Liver (tissue), 9 donors: ENCODE results near the gene DICER1. TPM values are rescaled to one million over a fixed set of nuclear protein-coding genes. Genes with fewer than 3 reads are reported as not detected.

Experiments
- DNase-seq: peaks from one replicate; pipeline ENCODE4 v3.0.0-alpha.2; 2017; ENCODE audit warnings: low spot score
- H3K27ac ChIP-seq, 2 donors: one replicate each; pipeline ENCODE4 v1.7.0; 2013; ENCODE audit warnings: inconsistent platforms in 2 of 2, low read length in 2 of 2, control low read depth in 1 of 2, low read depth in 1 of 2, mild to moderate bottlenecking in 1 of 2
- H3K27me3 ChIP-seq, 4 donors: one replicate each; pipeline versions ENCODE4 v1.6.1 to v1.7.0; 2013; ENCODE audit warnings: low read length in 3 of 4, inconsistent platforms in 1 of 4, mild to moderate bottlenecking in 1 of 4, moderate library complexity in 1 of 4; ENCODE audit not compliant: control insufficient read depth in 4 of 4, insufficient read depth in 4 of 4
- H3K36me3 ChIP-seq, 4 donors: one replicate each; pipeline versions ENCODE4 v1.6.1 to v1.7.0; 2013; ENCODE audit warnings: low read length in 3 of 4, mild to moderate bottlenecking in 3 of 4, low read depth in 1 of 4, moderate library complexity in 1 of 4; ENCODE audit not compliant: control insufficient read depth in 4 of 4, insufficient read depth in 3 of 4
- H3K4me1 ChIP-seq, 4 donors: one replicate each; pipeline versions ENCODE4 v1.6.1 to v1.7.0; 2013; ENCODE audit warnings: low read length in 3 of 4, mild to moderate bottlenecking in 3 of 4, moderate library complexity in 1 of 4; ENCODE audit not compliant: control insufficient read depth in 4 of 4, insufficient read depth in 4 of 4
- H3K4me3 ChIP-seq, 3 donors: one replicate each; pipeline versions ENCODE4 v1.6.1 to v1.7.0; 2013; ENCODE audit warnings: low read length in 3 of 3, control low read depth in 1 of 3, low read depth in 1 of 3, mild to moderate bottlenecking in 1 of 3
- H3K9ac ChIP-seq, 2 donors: one replicate each; pipeline ENCODE4 v1.7.0; 2013; ENCODE audit warnings: low read length in 2 of 2, mild to moderate bottlenecking in 2 of 2, moderate library complexity in 2 of 2, control low read depth in 1 of 2, low read depth in 1 of 2
- H3K9me3 ChIP-seq, 4 donors: one replicate each; pipeline versions ENCODE4 v1.6.1 to v1.7.0; 2013; ENCODE audit warnings: low read length in 3 of 4; ENCODE audit not compliant: control insufficient read depth in 4 of 4
- EGR1 ChIP-seq, 2 donors: IDR thresholded peaks; 2 replicates each; pipeline ENCODE4 v1.6.1; 2016 to 2018; ENCODE audit warnings: antibody characterized with exemption in 2 of 2, low read depth in 2 of 2
- FOXA1 ChIP-seq: IDR thresholded peaks from 2 replicates; pipeline ENCODE4 v1.6.1; 2016; ENCODE audit warnings: antibody characterized with exemption
- FOXA2 ChIP-seq: IDR thresholded peaks from 2 replicates; pipeline ENCODE4 v1.6.1; 2016; ENCODE audit warnings: antibody characterized with exemption
- GABPA ChIP-seq, 2 donors: IDR thresholded peaks in 1 of 2; conservative IDR thresholded peaks in 1 of 2; 2 replicates each; pipeline ENCODE4 v1.6.1; 2016; ENCODE audit warnings: antibody characterized with exemption in 2 of 2, mild to moderate bottlenecking in 1 of 2, moderate library complexity in 1 of 2
- HNF4G ChIP-seq: IDR thresholded peaks from 2 replicates; pipeline ENCODE4 v1.6.1; 2016; ENCODE audit warnings: antibody characterized with exemption
- JUND ChIP-seq, 2 donors: IDR thresholded peaks; 2 replicates each; pipeline ENCODE4 v1.6.1; 2016; ENCODE audit warnings: antibody characterized with exemption in 2 of 2
- NR2F2 ChIP-seq: IDR thresholded peaks from 2 replicates; pipeline ENCODE4 v1.6.1; 2016; ENCODE audit warnings: antibody characterized with exemption
- RAD21 ChIP-seq, 2 donors: IDR thresholded peaks; 2 replicates each; pipeline ENCODE4 v1.6.1; 2016; ENCODE audit warnings: antibody characterized with exemption in 2 of 2, mild to moderate bottlenecking in 2 of 2
- RXRA ChIP-seq, 2 donors: IDR thresholded peaks; 2 replicates each; pipeline ENCODE4 v1.6.1; 2017 to 2018; ENCODE audit warnings: antibody characterized with exemption in 2 of 2, mild to moderate bottlenecking in 1 of 2
- SP1 ChIP-seq: IDR thresholded peaks from 2 replicates; pipeline ENCODE4 v1.6.1; 2018; ENCODE audit warnings: antibody characterized with exemption, mild to moderate bottlenecking
- TAF1 ChIP-seq: conservative IDR thresholded peaks from 2 replicates; pipeline ENCODE4 v1.6.1; 2016; ENCODE audit warnings: antibody characterized with exemption, mild to moderate bottlenecking
- YY1 ChIP-seq: IDR thresholded peaks from 2 replicates; pipeline ENCODE4 v1.6.1; 2016; ENCODE audit warnings: antibody characterized with exemption, mild to moderate bottlenecking
- WGBS: extraction: QIAGEN DNeasy Blood & Tissue Kit; methylation state at CpG from one replicate; pipeline ENCODE4 v1.1.7; 2013; 5-methylcytosine and 5-hydroxymethylcytosine counted together
- polyA plus RNA-seq, 2 donors: library from polyadenylated mRNA; stranded (reverse) in 1 of 2; unstranded in 1 of 2; fragments of 200-250 nt in 1 of 2; fragments of >200 nt in 1 of 2; fragmentation: Nextera tagmentation in 1 of 2; extraction: Ambion mirVana in 1 of 2; gene quantifications; one replicate each; pipeline versions ENCODE4 v1.2.1 to v1.2.3, GENCODE V29; 2013 to 2015
- total RNA-seq, 2 donors: library from RNA; depleted of rRNA; stranded (reverse); fragments of >200 nt; gene quantifications; one replicate each; pipeline ENCODE4 v1.2.3, GENCODE V29; 2014
- TF ChIP-seq, protein P1 (sequence below): IDR thresholded peaks from 2 replicates; pipeline ENCODE4 v1.6.1; 2016; ENCODE audit warnings: antibody characterized with exemption
- TF ChIP-seq, protein P2 (sequence below): fragments of 150-350 bp; IDR thresholded peaks from 2 replicates; pipeline ENCODE4 v1.5.1; 2017; ENCODE audit warnings: improper control_type of control experiment, low read depth, low read length; ENCODE audit not compliant: missing input control
- TF ChIP-seq, protein P3 (sequence below): IDR thresholded peaks from 2 replicates; pipeline ENCODE4 v1.6.1; 2016; ENCODE audit warnings: antibody characterized with exemption
- TF ChIP-seq, protein P4 (sequence below): IDR thresholded peaks from 2 replicates; pipeline ENCODE4 v1.6.1; 2016; ENCODE audit warnings: antibody characterized with exemption, mild to moderate bottlenecking
- TF ChIP-seq, protein P5 (sequence below): IDR thresholded peaks from 2 replicates; pipeline ENCODE4 v1.6.1; 2016; ENCODE audit warnings: antibody characterized with exemption
- donor health status: healthy.
- donor health status: healthy.
- donor health status: healthy.
- donor health status: healthy.
- donor health status: healthy.

Gene DICER1
- total and polyA plus RNA-seq, 4 donors: 7.5 to 43.6 (median 20.3) TPM

DNA sequence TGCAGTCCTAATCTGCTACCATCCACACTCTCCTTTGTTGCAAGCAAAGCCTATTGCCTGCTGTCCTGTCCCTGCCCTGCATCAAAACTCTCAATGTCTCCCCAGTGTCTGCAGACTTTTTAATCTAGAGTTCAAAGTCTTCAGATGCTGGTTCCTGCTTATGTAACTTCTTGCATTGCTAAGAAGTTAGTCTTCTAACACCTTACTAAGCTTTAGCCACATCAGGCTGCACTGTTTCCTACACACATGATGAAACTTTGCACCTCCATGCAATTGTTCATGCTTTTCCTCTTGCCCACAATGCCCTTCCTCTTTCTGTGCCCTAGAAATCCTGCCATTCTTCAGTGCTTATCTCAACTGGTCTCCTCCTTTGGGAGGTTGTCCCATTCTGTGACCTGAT lies 16.2 kb upstream of the DICER1 start:
- Histone ChIP-seq H3K36me3 (no peaks in the 10 kb centered on the region), H3K4me1 (peaks cover 0 to 1% (median 0%) of the 10 kb centered on the region in 4 donors), H3K4me3 (no peak overlapping the region), H3K27me3 (no peaks in the 10 kb centered on the region), H3K9me3 (no peaks in the 10 kb centered on the region), H3K9ac (no peak overlapping the region), H3K27ac (no peak overlapping the region)
- TF ChIP-seq GABPA (IDR thresholded peaks at IDR 0.05 in 1 of 2, conservative IDR thresholded peaks at IDR 0.05 in 1 of 2) (no peak), FOXA2 (no peak), YY1 (no peak), TAF1 (no peak), SP1 (no peak), RAD21 (IDR thresholded peaks at IDR 0.05) (no peak), NR2F2 (no peak), HNF4G (no peak), FOXA1 (no peak), JUND (IDR thresholded peaks at IDR 0.05) (no peak), EGR1 (IDR thresholded peaks at IDR 0.05; ENCODE audit: low read depth in 2 of 2) (no peak), RXRA (IDR thresholded peaks at IDR 0.05) (no peak)
- TF ChIP-seq, protein P1, sequence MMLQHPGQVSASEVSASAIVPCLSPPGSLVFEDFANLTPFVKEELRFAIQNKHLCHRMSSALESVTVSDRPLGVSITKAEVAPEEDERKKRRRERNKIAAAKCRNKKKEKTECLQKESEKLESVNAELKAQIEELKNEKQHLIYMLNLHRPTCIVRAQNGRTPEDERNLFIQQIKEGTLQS: no peak
- TF ChIP-seq, protein P2, sequence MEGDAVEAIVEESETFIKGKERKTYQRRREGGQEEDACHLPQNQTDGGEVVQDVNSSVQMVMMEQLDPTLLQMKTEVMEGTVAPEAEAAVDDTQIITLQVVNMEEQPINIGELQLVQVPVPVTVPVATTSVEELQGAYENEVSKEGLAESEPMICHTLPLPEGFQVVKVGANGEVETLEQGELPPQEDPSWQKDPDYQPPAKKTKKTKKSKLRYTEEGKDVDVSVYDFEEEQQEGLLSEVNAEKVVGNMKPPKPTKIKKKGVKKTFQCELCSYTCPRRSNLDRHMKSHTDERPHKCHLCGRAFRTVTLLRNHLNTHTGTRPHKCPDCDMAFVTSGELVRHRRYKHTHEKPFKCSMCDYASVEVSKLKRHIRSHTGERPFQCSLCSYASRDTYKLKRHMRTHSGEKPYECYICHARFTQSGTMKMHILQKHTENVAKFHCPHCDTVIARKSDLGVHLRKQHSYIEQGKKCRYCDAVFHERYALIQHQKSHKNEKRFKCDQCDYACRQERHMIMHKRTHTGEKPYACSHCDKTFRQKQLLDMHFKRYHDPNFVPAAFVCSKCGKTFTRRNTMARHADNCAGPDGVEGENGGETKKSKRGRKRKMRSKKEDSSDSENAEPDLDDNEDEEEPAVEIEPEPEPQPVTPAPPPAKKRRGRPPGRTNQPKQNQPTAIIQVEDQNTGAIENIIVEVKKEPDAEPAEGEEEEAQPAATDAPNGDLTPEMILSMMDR: no peak
- TF ChIP-seq, protein P3, sequence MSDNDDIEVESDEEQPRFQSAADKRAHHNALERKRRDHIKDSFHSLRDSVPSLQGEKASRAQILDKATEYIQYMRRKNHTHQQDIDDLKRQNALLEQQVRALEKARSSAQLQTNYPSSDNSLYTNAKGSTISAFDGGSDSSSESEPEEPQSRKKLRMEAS: no peak
- TF ChIP-seq, protein P4, sequence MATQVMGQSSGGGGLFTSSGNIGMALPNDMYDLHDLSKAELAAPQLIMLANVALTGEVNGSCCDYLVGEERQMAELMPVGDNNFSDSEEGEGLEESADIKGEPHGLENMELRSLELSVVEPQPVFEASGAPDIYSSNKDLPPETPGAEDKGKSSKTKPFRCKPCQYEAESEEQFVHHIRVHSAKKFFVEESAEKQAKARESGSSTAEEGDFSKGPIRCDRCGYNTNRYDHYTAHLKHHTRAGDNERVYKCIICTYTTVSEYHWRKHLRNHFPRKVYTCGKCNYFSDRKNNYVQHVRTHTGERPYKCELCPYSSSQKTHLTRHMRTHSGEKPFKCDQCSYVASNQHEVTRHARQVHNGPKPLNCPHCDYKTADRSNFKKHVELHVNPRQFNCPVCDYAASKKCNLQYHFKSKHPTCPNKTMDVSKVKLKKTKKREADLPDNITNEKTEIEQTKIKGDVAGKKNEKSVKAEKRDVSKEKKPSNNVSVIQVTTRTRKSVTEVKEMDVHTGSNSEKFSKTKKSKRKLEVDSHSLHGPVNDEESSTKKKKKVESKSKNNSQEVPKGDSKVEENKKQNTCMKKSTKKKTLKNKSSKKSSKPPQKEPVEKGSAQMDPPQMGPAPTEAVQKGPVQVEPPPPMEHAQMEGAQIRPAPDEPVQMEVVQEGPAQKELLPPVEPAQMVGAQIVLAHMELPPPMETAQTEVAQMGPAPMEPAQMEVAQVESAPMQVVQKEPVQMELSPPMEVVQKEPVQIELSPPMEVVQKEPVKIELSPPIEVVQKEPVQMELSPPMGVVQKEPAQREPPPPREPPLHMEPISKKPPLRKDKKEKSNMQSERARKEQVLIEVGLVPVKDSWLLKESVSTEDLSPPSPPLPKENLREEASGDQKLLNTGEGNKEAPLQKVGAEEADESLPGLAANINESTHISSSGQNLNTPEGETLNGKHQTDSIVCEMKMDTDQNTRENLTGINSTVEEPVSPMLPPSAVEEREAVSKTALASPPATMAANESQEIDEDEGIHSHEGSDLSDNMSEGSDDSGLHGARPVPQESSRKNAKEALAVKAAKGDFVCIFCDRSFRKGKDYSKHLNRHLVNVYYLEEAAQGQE: no peak
- TF ChIP-seq, protein P5, sequence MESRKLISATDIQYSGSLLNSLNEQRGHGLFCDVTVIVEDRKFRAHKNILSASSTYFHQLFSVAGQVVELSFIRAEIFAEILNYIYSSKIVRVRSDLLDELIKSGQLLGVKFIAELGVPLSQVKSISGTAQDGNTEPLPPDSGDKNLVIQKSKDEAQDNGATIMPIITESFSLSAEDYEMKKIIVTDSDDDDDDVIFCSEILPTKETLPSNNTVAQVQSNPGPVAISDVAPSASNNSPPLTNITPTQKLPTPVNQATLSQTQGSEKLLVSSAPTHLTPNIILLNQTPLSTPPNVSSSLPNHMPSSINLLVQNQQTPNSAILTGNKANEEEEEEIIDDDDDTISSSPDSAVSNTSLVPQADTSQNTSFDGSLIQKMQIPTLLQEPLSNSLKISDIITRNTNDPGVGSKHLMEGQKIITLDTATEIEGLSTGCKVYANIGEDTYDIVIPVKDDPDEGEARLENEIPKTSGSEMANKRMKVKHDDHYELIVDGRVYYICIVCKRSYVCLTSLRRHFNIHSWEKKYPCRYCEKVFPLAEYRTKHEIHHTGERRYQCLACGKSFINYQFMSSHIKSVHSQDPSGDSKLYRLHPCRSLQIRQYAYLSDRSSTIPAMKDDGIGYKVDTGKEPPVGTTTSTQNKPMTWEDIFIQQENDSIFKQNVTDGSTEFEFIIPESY: no peak
- DNase-seq: no peak

DNA sequence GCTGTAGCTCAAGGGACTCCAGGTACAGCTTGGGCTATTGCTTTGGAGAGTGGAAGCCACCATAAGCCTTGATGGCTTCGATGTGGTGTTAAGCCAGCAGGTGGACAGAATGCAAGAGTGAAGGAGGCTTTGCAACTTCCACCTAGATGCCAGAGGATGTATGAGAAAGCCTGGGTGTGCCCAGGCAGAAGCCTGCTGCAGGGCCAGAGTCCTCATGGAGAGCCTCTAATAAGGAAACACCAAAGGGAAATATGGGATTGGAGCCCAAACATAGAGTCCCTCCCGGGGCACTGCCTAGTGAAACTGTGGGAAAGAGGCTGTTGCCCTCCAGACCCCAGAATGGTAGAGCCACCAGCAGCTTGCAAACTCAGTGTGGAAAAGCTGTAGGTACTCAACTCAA lies 9.8 kb upstream of the DICER1 start:
- no peak for TF ChIP-seq FOXA1
- TF ChIP-seq FOXA2: no peak
- TF ChIP-seq, protein P2: no peak
- no peak for TF ChIP-seq GABPA (IDR thresholded peaks at IDR 0.05 in 1 of 2, conservative IDR thresholded peaks at IDR 0.05 in 1 of 2)
- no peak for TF ChIP-seq TAF1
- TF ChIP-seq, protein P1: no peak
- no peak for TF ChIP-seq HNF4G
- TF ChIP-seq, protein P3: no peak
- Histone ChIP-seq H3K9me3 (peaks cover 0 to 2% (median 0%) of the 10 kb centered on the region in 4 donors), H3K27ac (no peak overlapping the region), H3K36me3 (no peaks in the 10 kb centered on the region), H3K27me3 (no peaks in the 10 kb centered on the region), H3K4me3 (no peak overlapping the region), H3K9ac (no peak overlapping the region), H3K4me1 (peaks cover 0 to 14% (median 5%) of the 10 kb centered on the region in 4 donors)
- DNase-seq: no peak
- WGBS: 94% methylated on average over 2 of the region's 2 CpGs
